K562 (cell line): Measurements from ENCODE around the gene ATP1A2. TPM values are rescaled to one million over a fixed set of nuclear protein-coding genes. Genes with fewer than 3 reads are reported as not detected.
A peak's percentile ranks its signal among the peaks of the same experiment; 100 is the strongest.

Source experiments
- ASH1L ChIP-seq: fragments of 450-650 bp; IDR thresholded peaks from 2 replicates; pipeline ENCODE4 v1.6.1; 2018; ENCODE audit warnings: borderline replicate concordance, mild to moderate bottlenecking, low read depth; ENCODE audit not compliant: partially characterized antibody
- ATF7 ChIP-seq: fragments of 450-650 bp; IDR thresholded peaks from 2 replicates; pipeline ENCODE4 v1.7.1; 2014; ENCODE audit warnings: mild to moderate bottlenecking, moderate library complexity
- CREB1 ChIP-seq, 2 experiments: sonication (generic) in 1 of 2; formaldehyde crosslinking in 1 of 2; IDR thresholded peaks; 2 replicates each; pipeline versions ENCODE4 v1.6.1 to v1.8.0; 2012 to 2022; ENCODE audit warnings: inconsistent platforms in 1 of 2, mild to moderate bottlenecking in 1 of 2, missing genetic modification reagents in 1 of 2, moderate library complexity in 1 of 2
- CXXC5 ChIP-seq: fragments of 250-450 bp; sonication (Bioruptor Pico); IDR thresholded peaks from 2 replicates; pipeline ENCODE4 v1.8.0; 2022; ENCODE audit warnings: inconsistent platforms, mild to moderate bottlenecking, moderate library complexity
- DEAF1 ChIP-seq: fragments of 450-650 bp; formaldehyde crosslinking; IDR thresholded peaks from 2 replicates; pipeline ENCODE4 v1.4.0; 2020; ENCODE audit warnings: mild to moderate bottlenecking, moderate library complexity
- E2F5 ChIP-seq: sonication (generic); formaldehyde crosslinking; IDR thresholded peaks from 2 replicates; pipeline ENCODE4 v1.8.0; 2022; ENCODE audit warnings: mild to moderate bottlenecking, missing genetic modification reagents
- GMEB1 ChIP-seq: fragments of 250-450 bp; sonication (Bioruptor Pico); IDR thresholded peaks from 2 replicates; pipeline ENCODE4 v1.4.0; 2020; ENCODE audit warnings: mild to moderate bottlenecking
- GTF2F1 ChIP-seq: IDR thresholded peaks from 2 replicates; pipeline ENCODE4 v1.6.1; 2011; ENCODE audit warnings: low read depth, low read length, improper control_type of control experiment
- HLTF ChIP-seq: fragments of 450-650 bp; IDR thresholded peaks from 2 replicates; pipeline ENCODE4 v1.6.1; 2016
- NR2F6 ChIP-seq: fragments of 450-650 bp; formaldehyde crosslinking; IDR thresholded peaks from 2 replicates; pipeline ENCODE4 v1.4.0; 2020; ENCODE audit warnings: mild to moderate bottlenecking
- PKNOX1 ChIP-seq: fragments of 450-650 bp; IDR thresholded peaks from 2 replicates; pipeline ENCODE4 v1.6.1; 2016
- TFAP4 ChIP-seq: sonication (generic); formaldehyde crosslinking; IDR thresholded peaks from 2 replicates; pipeline ENCODE4 v1.8.0; 2022; ENCODE audit warnings: missing genetic modification reagents, mild to moderate bottlenecking, moderate library complexity, borderline replicate concordance
- U2AF2 ChIP-seq: fragments of 200-400 bp; formaldehyde crosslinking; optimal IDR thresholded peaks from 2 replicates; pipeline ENCODE3; 2017; ENCODE audit warnings: low read depth, mild to moderate bottlenecking, low read length
- ZFP91 ChIP-seq: sonication (generic); formaldehyde crosslinking; IDR thresholded peaks from 2 replicates; pipeline ENCODE4 v1.8.0; 2022; ENCODE audit warnings: mild to moderate bottlenecking, missing genetic modification reagents
- ZNF740 ChIP-seq, 3 experiments: fragments of 200-800 bp in 1 of 3; sonication (Bioruptor generic) in 1 of 3; sonication (generic) in 1 of 3; formaldehyde crosslinking in 1 of 3; IDR thresholded peaks; 2 replicates each; pipeline versions ENCODE4 v1.6.1 to v1.8.0; 2016 to 2022; ENCODE audit warnings: mild to moderate bottlenecking in 2 of 3, missing compliant biosample characterization in 2 of 3, missing genetic modification characterization in 2 of 3, missing genetic modification reagents in 1 of 3
- ZNF77 ChIP-seq: fragments of 250-450 bp; sonication (Bioruptor Pico); IDR thresholded peaks from 2 replicates; pipeline ENCODE4 v1.5.0; 2020
- polyA plus RNA-seq, 8 experiments: library from polyadenylated mRNA; depleted of rRNA in 4 of 8; stranded (reverse) in 5 of 8; unstranded in 3 of 8; fragments of >200 nt; fragmentation: Nextera tagmentation in 2 of 8; fragmentation: Illumina TruSeq in 1 of 8; extraction: Ambion mirVana in 2 of 8; extraction: Trizol in 1 of 8; gene quantifications; 2 replicates each; pipeline versions ENCODE4 v1.2.1 to v1.2.3, GENCODE V29; 2011 to 2014; ENCODE audit warnings: inconsistent platforms in 1 of 8, missing spikeins in 1 of 8
- total RNA-seq, 7 experiments: library from RNA; depleted of rRNA in 6 of 7; stranded (reverse); fragments of >200 nt in 6 of 7; fragmentation: Illumina TruSeq in 2 of 7; extraction: Trizol in 2 of 7; gene quantifications; 2 replicates each; pipeline versions ENCODE4 v1.2.1 to v1.2.3, GENCODE V29; 2011 to 2021; ENCODE audit warnings: low replicate concordance in 1 of 7

Gene ATP1A2
- total and polyA plus RNA-seq, 9 of the 15 experiments (the other 6 are each of a cell fraction or from before 2014, with no cell fraction given): 0.04 to 0.11 (median 0.09) TPM; not detected in 6

- TF ChIP-seq ZFP91 (CRISPR knock-in tag) (peak; percentile 64; the same call in 1 of the 2 replicates), U2AF2 (no peak), TFAP4 (peak; percentile 88), ZNF77 (CRISPR knock-in tag) (no peak), HLTF (no peak), ASH1L (no peak), CXXC5 (CRISPR knock-in tag) (no peak; the same call in 1 of the 2 replicates), PKNOX1 (0 out of 2 replicates have a peak, but pooled peaks have one; percentile 43), E2F5 (peak; percentile 72; the same call in 1 of the 2 replicates), ZNF740 (CRISPR knock-in tag; IDR thresholded peaks at IDR 0.05) (no peak), ZNF740 (tag; IDR thresholded peaks at IDR 0.05) (no peak), DEAF1 (CRISPR knock-in tag) (peak; percentile 83), GTF2F1 (no peak), GMEB1 (CRISPR knock-in tag) (no peak), NR2F6 (CRISPR knock-in tag) (no peak), ATF7 (peak; percentile 74; the same call in 1 of the 2 replicates), CREB1 (IDR thresholded peaks at IDR 0.05) (no peak), CREB1 (CRISPR knock-in tag; IDR thresholded peaks at IDR 0.05) (peak; percentile 64; the same call in 1 of the 2 replicates)
Measured at GRCh38 chr1:160101037-160101716, 14.4 kb upstream of the ATP1A2 start (continued).
